Measurements from ENCODE around the gene EPS15.

The EPS15 gene

DNA sequence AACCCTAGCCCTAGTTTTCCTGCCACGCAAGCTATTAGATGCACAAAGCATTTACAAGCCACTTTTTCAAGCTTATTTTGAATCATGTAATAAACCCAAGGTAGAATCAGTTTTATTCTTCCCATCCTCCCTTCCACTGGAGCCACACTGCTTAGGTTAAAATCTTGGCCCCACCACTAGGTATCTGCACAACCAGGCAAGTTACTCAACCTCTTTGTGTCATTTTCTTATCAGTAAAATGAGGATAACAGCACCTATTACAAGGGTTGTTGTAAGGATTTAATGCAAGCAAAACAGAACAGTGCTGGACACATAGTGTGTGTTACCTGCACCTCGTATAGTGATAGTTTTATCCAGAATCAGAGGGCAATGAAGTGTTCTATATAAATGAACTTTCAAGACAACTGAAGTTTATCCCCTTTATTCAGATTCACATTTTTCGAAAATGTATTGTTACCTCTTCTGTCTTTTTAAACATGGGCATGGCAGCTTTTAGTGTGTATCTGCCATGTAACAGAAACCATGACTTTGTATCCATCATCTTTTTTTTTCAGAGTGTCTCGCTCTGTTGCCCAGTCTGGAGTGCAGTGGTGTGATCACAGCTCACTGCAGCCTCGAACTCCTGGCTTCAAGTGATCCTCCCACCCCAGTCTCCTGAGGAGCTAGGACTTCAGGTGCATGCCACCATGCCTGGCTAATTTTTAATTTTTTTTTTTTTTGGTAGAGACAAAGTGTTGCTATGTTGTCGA lies 171.5 kb downstream of the EPS15 start:
- TF ChIP-seq L3MBTL2 (conservative IDR thresholded peaks at IDR 0.05) (no peak), CTBP1 (IDR thresholded peaks at IDR 0.05; ENCODE audit: borderline replicate concordance) (no peak), ZNF384 (IDR thresholded peaks at IDR 0.05) (no peak), ELF4 (IDR thresholded peaks at IDR 0.05) (no peak), BHLHE40 (IDR thresholded peaks at IDR 0.05; ENCODE audit: borderline replicate concordance) (no peak), FOXM1 (IDR thresholded peaks at IDR 0.05; ENCODE audit: borderline replicate concordance) (no peak), FOXA1 (IDR thresholded peaks at IDR 0.05) (no peak), SP1 (IDR thresholded peaks at IDR 0.05) (no peak), SUZ12 (IDR thresholded peaks at IDR 0.05) (no peak)
- TF ChIP-seq, protein P1, sequence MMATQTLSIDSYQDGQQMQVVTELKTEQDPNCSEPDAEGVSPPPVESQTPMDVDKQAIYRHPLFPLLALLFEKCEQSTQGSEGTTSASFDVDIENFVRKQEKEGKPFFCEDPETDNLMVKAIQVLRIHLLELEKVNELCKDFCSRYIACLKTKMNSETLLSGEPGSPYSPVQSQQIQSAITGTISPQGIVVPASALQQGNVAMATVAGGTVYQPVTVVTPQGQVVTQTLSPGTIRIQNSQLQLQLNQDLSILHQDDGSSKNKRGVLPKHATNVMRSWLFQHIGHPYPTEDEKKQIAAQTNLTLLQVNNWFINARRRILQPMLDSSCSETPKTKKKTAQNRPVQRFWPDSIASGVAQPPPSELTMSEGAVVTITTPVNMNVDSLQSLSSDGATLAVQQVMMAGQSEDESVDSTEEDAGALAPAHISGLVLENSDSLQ (IDR thresholded peaks at IDR 0.05), result no peak
- CTCF ChIA-PET, result no interaction called here
- no peak for DNase-seq (ENCODE audit: extremely low spot score)
- POLR2A ChIA-PET, result no interaction called here

DNA sequence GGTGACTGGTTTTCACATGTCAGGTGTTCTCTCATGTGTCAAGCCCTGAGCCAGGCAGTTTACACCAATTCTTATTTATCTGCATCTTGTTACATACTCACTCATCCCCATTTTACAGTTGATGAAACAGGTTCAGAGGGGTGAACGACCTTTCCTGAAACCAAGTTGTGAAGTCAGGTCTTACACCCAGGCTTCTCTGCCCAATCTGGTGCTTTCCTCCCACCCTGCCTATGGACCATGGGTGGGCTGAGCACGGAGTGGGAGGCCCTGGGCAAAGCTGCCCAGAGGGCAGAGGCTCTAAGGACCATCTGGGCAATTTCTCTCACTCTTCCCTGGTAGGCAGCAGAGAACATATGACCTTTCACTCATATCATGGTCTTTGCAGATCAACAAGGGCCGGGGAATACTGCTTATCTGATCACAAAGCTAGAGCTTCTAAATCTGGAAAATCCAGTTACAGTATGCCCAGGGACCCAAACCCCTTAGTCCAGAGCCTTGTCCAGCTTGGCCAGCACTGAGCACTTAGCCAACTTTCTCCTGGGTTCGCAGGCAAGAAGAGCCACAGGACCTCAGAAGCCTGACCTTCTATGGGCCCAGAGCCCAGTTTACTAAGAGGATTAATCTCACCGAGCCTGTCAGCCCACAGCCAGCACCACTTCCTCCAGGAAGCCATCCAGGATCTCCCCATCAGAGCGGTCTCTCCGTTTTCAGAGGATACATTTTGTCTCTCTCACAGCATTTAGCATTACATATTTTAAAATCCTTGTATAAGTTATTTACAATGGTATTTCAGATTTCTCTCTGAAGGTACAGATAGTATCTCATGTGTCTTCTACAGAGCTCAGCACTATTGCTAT lies 172.8 kb downstream of the EPS15 start:
- ChIA-PET POLR2A (no interaction called here), CTCF (no interaction called here)
- no peak for DNase-seq (ENCODE audit: extremely low spot score)
- TF ChIP-seq CTBP1 (IDR thresholded peaks at IDR 0.05; ENCODE audit: borderline replicate concordance), result no peak
- TF ChIP-seq FOXA1 (IDR thresholded peaks at IDR 0.05), result no peak
- TF ChIP-seq HDGF (IDR thresholded peaks at IDR 0.05; ENCODE audit: borderline replicate concordance), result no peak
- TF ChIP-seq BHLHE40 (IDR thresholded peaks at IDR 0.05; ENCODE audit: borderline replicate concordance), result no peak
- no peak for TF ChIP-seq ARNT (IDR thresholded peaks at IDR 0.05)
- TF ChIP-seq FOXK2 (IDR thresholded peaks at IDR 0.05), result no peak
- TF ChIP-seq LEF1 (IDR thresholded peaks at IDR 0.05; ENCODE audit: borderline replicate concordance), result no peak
- no peak for TF ChIP-seq NFRKB (IDR thresholded peaks at IDR 0.05)
- no peak for TF ChIP-seq ZNF384 (IDR thresholded peaks at IDR 0.05)
- TF ChIP-seq ELF4 (IDR thresholded peaks at IDR 0.05), result no peak
- no peak for TF ChIP-seq SUZ12 (IDR thresholded peaks at IDR 0.05)
- TF ChIP-seq TARDBP (IDR thresholded peaks at IDR 0.05), result no peak
- TF ChIP-seq SP1 (IDR thresholded peaks at IDR 0.05), result no peak
- TF ChIP-seq, protein P1 (IDR thresholded peaks at IDR 0.05), result no peak
- TF ChIP-seq L3MBTL2 (conservative IDR thresholded peaks at IDR 0.05), result no peak
- no peak for TF ChIP-seq FOXM1 (IDR thresholded peaks at IDR 0.05; ENCODE audit: borderline replicate concordance)

DNA sequence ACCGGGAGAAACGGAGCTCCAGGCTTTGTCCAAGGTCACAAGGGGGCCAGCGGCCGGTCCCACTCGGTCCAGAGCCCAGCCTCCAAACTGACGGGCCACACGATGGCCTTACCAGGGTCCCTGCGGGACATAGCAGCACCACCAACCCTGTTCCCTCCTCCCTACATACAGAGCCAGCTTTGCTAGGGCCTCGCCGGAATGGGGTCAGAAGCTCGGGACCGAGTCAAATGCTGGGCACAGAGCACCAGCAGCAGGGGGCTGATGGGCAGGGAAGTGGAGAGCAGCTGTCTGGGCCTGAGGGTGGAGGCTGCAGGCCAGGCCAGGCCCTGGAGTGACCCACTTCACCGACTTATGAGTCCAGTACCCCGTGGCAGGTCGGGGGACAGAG lies 173.8 kb downstream of the EPS15 start:
- ChIA-PET CTCF (no interaction called here), POLR2A (no interaction called here)
- no peak for DNase-seq (ENCODE audit: extremely low spot score)
- no peak for TF ChIP-seq SUZ12 (IDR thresholded peaks at IDR 0.05)
- no peak for TF ChIP-seq FOXM1 (IDR thresholded peaks at IDR 0.05; ENCODE audit: borderline replicate concordance)
- TF ChIP-seq BHLHE40 (IDR thresholded peaks at IDR 0.05; ENCODE audit: borderline replicate concordance), result no peak
- no peak for TF ChIP-seq CTBP1 (IDR thresholded peaks at IDR 0.05; ENCODE audit: borderline replicate concordance)
- TF ChIP-seq FOXA1 (IDR thresholded peaks at IDR 0.05), result no peak
- no peak for TF ChIP-seq LEF1 (IDR thresholded peaks at IDR 0.05; ENCODE audit: borderline replicate concordance)
- no peak for TF ChIP-seq HDGF (IDR thresholded peaks at IDR 0.05; ENCODE audit: borderline replicate concordance)
- no peak for TF ChIP-seq ELF4 (IDR thresholded peaks at IDR 0.05)

GRCh38 chr1:51344602-51345299 lies 174.3 kb downstream of the EPS15 start:
- ChIA-PET POLR2A (no interaction called here), CTCF (no interaction called here)
- TF ChIP-seq, protein P1 (IDR thresholded peaks at IDR 0.05), result no peak
- TF ChIP-seq FOXM1 (IDR thresholded peaks at IDR 0.05; ENCODE audit: borderline replicate concordance) (no peak), TARDBP (IDR thresholded peaks at IDR 0.05) (no peak), LEF1 (IDR thresholded peaks at IDR 0.05; ENCODE audit: borderline replicate concordance) (no peak), CTBP1 (IDR thresholded peaks at IDR 0.05; ENCODE audit: borderline replicate concordance) (no peak), NFRKB (IDR thresholded peaks at IDR 0.05) (no peak), ARNT (IDR thresholded peaks at IDR 0.05) (no peak), ELF4 (IDR thresholded peaks at IDR 0.05) (no peak), SP1 (IDR thresholded peaks at IDR 0.05) (no peak), FOXA1 (IDR thresholded peaks at IDR 0.05) (no peak), SUZ12 (IDR thresholded peaks at IDR 0.05) (no peak), HDGF (IDR thresholded peaks at IDR 0.05; ENCODE audit: borderline replicate concordance) (no peak), FOXK2 (IDR thresholded peaks at IDR 0.05) (no peak), ZNF384 (IDR thresholded peaks at IDR 0.05) (no peak), BHLHE40 (IDR thresholded peaks at IDR 0.05; ENCODE audit: borderline replicate concordance) (no peak), L3MBTL2 (conservative IDR thresholded peaks at IDR 0.05) (no peak)
- no peak for DNase-seq (ENCODE audit: extremely low spot score)

GRCh38 chr1:51344276-51344601 lies 174.8 kb downstream of the EPS15 start:
- DNase-seq (ENCODE audit: extremely low spot score), result no peak
- TF ChIP-seq NFRKB (IDR thresholded peaks at IDR 0.05) (no peak), SP1 (IDR thresholded peaks at IDR 0.05) (no peak), HDGF (IDR thresholded peaks at IDR 0.05; ENCODE audit: borderline replicate concordance) (no peak), TARDBP (IDR thresholded peaks at IDR 0.05) (no peak), CTBP1 (IDR thresholded peaks at IDR 0.05; ENCODE audit: borderline replicate concordance) (no peak), SUZ12 (IDR thresholded peaks at IDR 0.05) (no peak), ELF4 (IDR thresholded peaks at IDR 0.05) (no peak), FOXA1 (IDR thresholded peaks at IDR 0.05) (no peak), FOXM1 (IDR thresholded peaks at IDR 0.05; ENCODE audit: borderline replicate concordance) (no peak)
- TF ChIP-seq, protein P1 (IDR thresholded peaks at IDR 0.05), result no peak
- ChIA-PET CTCF (no interaction called here), POLR2A (no interaction called here)

All from HEK293T (cell line).